Keratinocyte (primary cell): Measurements from ENCODE around the gene GNPTG. TPM values are rescaled to one million over a fixed set of nuclear protein-coding genes. Genes with fewer than 3 reads are reported as not detected.

Source experiments
- DNase-seq: peaks from one replicate; pipeline ENCODE4 v3.0.0-alpha.2; 2011; ENCODE audit warnings: low read depth, missing footprints, low spot score
- FAIRE-seq: peaks from 2 replicates; lab custom pipeline; 2011; peaks lifted over from hg19 to GRCh38; lab: Jason Lieb, UNC
- H2AFZ ChIP-seq: 2 replicates; pipeline ENCODE4 v1.6.0; 2012; ENCODE audit warnings: low read length, control low read depth, inconsistent platforms; ENCODE audit not compliant: control insufficient read depth
- H3K27ac ChIP-seq: 2 replicates; pipeline ENCODE4 v1.5.1; 2011; ENCODE audit warnings: low read length; ENCODE audit not compliant: control insufficient read depth, insufficient read depth
- H3K27me3 ChIP-seq: 3 replicates; pipeline ENCODE4 v1.6.0; 2011; ENCODE audit warnings: low read length; ENCODE audit not compliant: control insufficient read depth, insufficient read depth; ENCODE audit errors: extremely low read depth
- H3K36me3 ChIP-seq, 2 experiments: 2 replicates in 1 of 2; 3 replicates in 1 of 2; pipeline ENCODE4 v1.5.1; 2011; ENCODE audit warnings: low read length in 2 of 2, mild to moderate bottlenecking in 1 of 2; ENCODE audit not compliant: control insufficient read depth in 2 of 2, insufficient read depth in 2 of 2; ENCODE audit errors: extremely low read depth in 1 of 2
- H3K4me1 ChIP-seq: 3 replicates; pipeline ENCODE4 v1.5.1; 2011; ENCODE audit warnings: low read length; ENCODE audit not compliant: control insufficient read depth, insufficient read depth; ENCODE audit errors: extremely low read depth
- H3K4me2 ChIP-seq: 3 replicates; pipeline ENCODE4 v1.6.0; 2011; ENCODE audit warnings: low read depth, low read length; ENCODE audit not compliant: control insufficient read depth, insufficient read depth; ENCODE audit errors: extremely low read depth
- H3K4me3 ChIP-seq, 3 experiments: fragments of 200-600 bp in 1 of 3; sonication (generic) in 1 of 3; 2 replicates in 2 of 3; 3 replicates in 1 of 3; pipeline ENCODE4 v1.5.1; 2011 to 2016; ENCODE audit warnings: low read length in 3 of 3, mild to moderate bottlenecking in 3 of 3, control low read depth in 2 of 3, inconsistent platforms in 1 of 3, low read depth in 1 of 3, mixed read lengths in 1 of 3, mixed run types in 1 of 3, moderate library complexity in 1 of 3; ENCODE audit not compliant: control insufficient read depth in 2 of 3, insufficient read depth in 2 of 3; ENCODE audit errors: extremely low read depth in 1 of 3
- H3K79me2 ChIP-seq: 2 replicates; pipeline ENCODE4 v1.6.0; 2012; ENCODE audit warnings: low read length; ENCODE audit not compliant: control insufficient read depth, insufficient read depth
- H3K9ac ChIP-seq: 3 replicates; pipeline ENCODE4 v1.6.0; 2011; ENCODE audit warnings: low read length; ENCODE audit not compliant: control insufficient read depth, insufficient read depth; ENCODE audit errors: extremely low read depth
- H3K9me1 ChIP-seq: 3 replicates; pipeline ENCODE4 v1.6.0; 2011; ENCODE audit warnings: low read length; ENCODE audit not compliant: control insufficient read depth, insufficient read depth; ENCODE audit errors: extremely low read depth
- H3K9me3 ChIP-seq: 2 replicates; pipeline ENCODE4 v1.5.1; 2012; ENCODE audit warnings: low read depth, low read length; ENCODE audit not compliant: control insufficient read depth
- H4K20me1 ChIP-seq: 3 replicates; pipeline ENCODE4 v1.6.0; 2011; ENCODE audit warnings: low read length; ENCODE audit not compliant: control insufficient read depth, insufficient read depth; ENCODE audit errors: extremely low read depth
- EZH2 ChIP-seq: IDR thresholded peaks from one replicate; pipeline ENCODE4 v1.6.1; 2012; ENCODE audit warnings: inconsistent platforms, mild to moderate bottlenecking, low read length, moderate library complexity
- dilution Hi-C: fragments of 300-500 bp; cut with MboI; formaldehyde crosslinking; loops from one replicate; pipeline ENCODE4 v1.7.0; 2020; ENCODE audit warnings: low sequenced_read_pairs; ENCODE audit not compliant: extremely low pct_ligation_motif_present
- polyA plus RNA-seq, 5 experiments: library from polyadenylated mRNA; depleted of rRNA in 3 of 5; stranded (reverse) in 3 of 5; stranded (forward) in 1 of 5; unstranded in 1 of 5; fragments of >200 nt; gene quantifications; 1 replicate in 1 of 5; 2 replicates in 3 of 5; 3 replicates in 1 of 5; pipeline versions ENCODE4 v1.2.1 to v1.2.3, GENCODE V29; 2011 to 2012; ENCODE audit warnings: missing spikeins in 2 of 5, low read depth in 1 of 5, low replicate concordance in 1 of 5
- TF ChIP-seq, protein P1 (sequence below), 3 experiments: IDR thresholded peaks in 1 of 3; conservative IDR thresholded peaks in 1 of 3; optimal IDR thresholded peaks in 1 of 3; 2 replicates in 2 of 3; 3 replicates in 1 of 3; pipeline versions ENCODE3 to v1.5.1; 2011; ENCODE audit warnings: low read length in 3 of 3, mild to moderate bottlenecking in 3 of 3, moderate library complexity in 2 of 3, control low read depth in 1 of 3, inconsistent platforms in 1 of 3; ENCODE audit not compliant: insufficient read depth in 2 of 3; ENCODE audit errors: extremely low read depth in 1 of 3

The GNPTG gene
- polyA plus RNA-seq, 1 donor (not counting 4 experiments of a cell fraction or from before 2014, with no cell fraction given), result 30.9 TPM

DNA sequence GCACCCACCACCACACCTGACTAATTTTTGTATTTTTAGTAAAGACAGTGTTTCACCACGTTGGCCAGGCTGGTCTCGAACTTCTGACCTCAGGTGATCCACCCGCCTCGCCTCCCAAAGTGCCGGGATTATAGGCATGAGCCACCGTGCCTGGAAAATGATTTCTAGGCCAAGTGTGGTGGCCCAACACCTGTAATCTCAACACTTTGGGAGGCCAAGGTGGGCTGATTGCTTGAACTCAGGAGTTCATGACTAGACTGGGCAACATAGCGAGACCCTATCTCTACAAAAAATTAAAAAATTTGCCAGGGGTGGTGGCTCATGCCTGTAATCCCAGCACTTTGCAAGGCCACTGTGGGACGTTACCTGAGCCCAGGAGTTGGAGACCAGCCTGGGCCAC lies 29.3 kb upstream of the GNPTG start:
- no peaks in the 10 kb centered on the region for H3K27me3 ChIP-seq
- no peak overlapping the region for H3K27ac ChIP-seq
- no peak for DNase-seq
- no peaks in the 10 kb centered on the region for H3K9me1 ChIP-seq
- no peak overlapping the region for H3K4me2 ChIP-seq
- no peak overlapping the region for H2AFZ ChIP-seq
- H3K36me3 ChIP-seq, result peaks cover 33 to 35% of the 10 kb centered on the region in 2 experiments
- no peak for TF ChIP-seq EZH2
- TF ChIP-seq, protein P1, sequence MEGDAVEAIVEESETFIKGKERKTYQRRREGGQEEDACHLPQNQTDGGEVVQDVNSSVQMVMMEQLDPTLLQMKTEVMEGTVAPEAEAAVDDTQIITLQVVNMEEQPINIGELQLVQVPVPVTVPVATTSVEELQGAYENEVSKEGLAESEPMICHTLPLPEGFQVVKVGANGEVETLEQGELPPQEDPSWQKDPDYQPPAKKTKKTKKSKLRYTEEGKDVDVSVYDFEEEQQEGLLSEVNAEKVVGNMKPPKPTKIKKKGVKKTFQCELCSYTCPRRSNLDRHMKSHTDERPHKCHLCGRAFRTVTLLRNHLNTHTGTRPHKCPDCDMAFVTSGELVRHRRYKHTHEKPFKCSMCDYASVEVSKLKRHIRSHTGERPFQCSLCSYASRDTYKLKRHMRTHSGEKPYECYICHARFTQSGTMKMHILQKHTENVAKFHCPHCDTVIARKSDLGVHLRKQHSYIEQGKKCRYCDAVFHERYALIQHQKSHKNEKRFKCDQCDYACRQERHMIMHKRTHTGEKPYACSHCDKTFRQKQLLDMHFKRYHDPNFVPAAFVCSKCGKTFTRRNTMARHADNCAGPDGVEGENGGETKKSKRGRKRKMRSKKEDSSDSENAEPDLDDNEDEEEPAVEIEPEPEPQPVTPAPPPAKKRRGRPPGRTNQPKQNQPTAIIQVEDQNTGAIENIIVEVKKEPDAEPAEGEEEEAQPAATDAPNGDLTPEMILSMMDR (optimal IDR thresholded peaks at IDR 0.05 in 1 of 3, IDR thresholded peaks at IDR 0.05 in 1 of 3, conservative IDR thresholded peaks at IDR 0.05 in 1 of 3; ENCODE audit: extremely low read depth in 1 of 3, insufficient read depth in 2 of 3, low read length in 3 of 3), result no peak
- FAIRE-seq, result no peak
- H3K4me3 ChIP-seq, result no peak overlapping the region
- no peaks in the 10 kb centered on the region for H3K9me3 ChIP-seq
- peaks cover 3% of the 10 kb centered on the region for H4K20me1 ChIP-seq
- no peak overlapping the region for H3K9ac ChIP-seq
- peaks cover 26% of the 10 kb centered on the region for H3K79me2 ChIP-seq
- dilution Hi-C loops, result no loop called here
- no peaks in the 10 kb centered on the region for H3K4me1 ChIP-seq

DNA sequence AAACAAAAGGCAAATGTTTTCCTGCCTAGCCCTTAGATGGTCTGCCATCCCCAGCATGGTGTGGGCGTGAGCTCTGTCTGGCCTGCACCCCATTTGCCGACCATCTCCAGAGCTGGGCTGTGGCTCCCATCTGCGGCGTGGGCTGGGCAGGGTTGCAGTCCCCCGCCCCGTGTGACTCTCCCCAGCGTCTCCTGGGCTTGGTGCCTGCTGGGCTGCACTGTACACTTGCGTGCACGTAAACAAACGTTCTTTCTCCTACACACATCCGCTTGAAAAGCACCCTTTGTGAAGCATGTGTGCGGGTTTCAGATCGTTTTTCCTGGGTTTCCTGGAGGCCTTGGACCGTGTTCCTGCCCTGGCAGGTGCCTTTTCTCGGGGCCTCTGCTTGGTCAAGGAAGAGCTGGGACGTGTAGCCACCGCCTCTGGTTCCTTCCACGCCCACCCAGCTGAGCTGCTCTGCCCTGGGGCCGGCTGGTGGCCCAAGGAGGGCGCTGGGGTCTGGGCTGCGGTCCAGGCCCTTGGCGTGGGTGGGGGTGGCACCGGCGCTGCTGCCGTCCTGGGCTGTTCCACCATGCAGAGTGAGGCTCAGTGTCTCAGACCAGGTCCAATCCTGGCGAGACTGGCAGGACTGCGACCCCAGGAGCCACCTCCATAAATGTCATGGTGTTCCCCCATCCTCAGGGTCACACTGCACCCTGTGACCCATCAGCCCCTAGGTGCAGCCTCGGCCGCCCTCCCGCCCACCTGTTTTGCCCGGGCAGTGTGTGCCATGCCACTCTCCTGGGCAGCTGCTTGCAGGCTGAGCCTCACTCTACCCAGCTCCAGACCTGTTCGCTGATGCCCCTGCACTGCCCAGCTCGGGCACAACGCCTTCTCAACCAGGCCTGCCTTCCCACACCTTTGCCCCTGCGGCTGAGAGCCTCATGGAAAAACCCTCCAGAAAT lies 28.2 kb upstream of the GNPTG start:
- H3K9me3 ChIP-seq, result no peaks in the 10 kb centered on the region
- H3K4me2 ChIP-seq, result no peak overlapping the region
- H3K9me1 ChIP-seq, result no peaks in the 10 kb centered on the region
- TF ChIP-seq, protein P1 (optimal IDR thresholded peaks at IDR 0.05 in 1 of 3, IDR thresholded peaks at IDR 0.05 in 1 of 3, conservative IDR thresholded peaks at IDR 0.05 in 1 of 3; ENCODE audit: extremely low read depth in 1 of 3, insufficient read depth in 2 of 3, low read length in 3 of 3), result no peak
- no peak for TF ChIP-seq EZH2
- H3K4me1 ChIP-seq, result no peaks in the 10 kb centered on the region
- H3K36me3 ChIP-seq, result peaks cover 25 to 27% of the 10 kb centered on the region in 2 experiments
- no peak overlapping the region for H3K4me3 ChIP-seq
- dilution Hi-C loops, result no loop called here
- no peak for FAIRE-seq
- peaks cover 3% of the 10 kb centered on the region for H4K20me1 ChIP-seq
- H3K27me3 ChIP-seq, result no peaks in the 10 kb centered on the region
- H3K27ac ChIP-seq, result no peak overlapping the region
- H2AFZ ChIP-seq, result no peak overlapping the region
- no peak overlapping the region for H3K9ac ChIP-seq
- no peak for DNase-seq
- H3K79me2 ChIP-seq, result peaks cover 15% of the 10 kb centered on the region
